Measurements from ENCODE around the gene SSUH2.
"Not testable (repeated sequence)": the region's sequence is repeated elsewhere in the genome, so short reads cannot be mapped to it uniquely, and the experiment has no call there.

Gene SSUH2

GRCh38 chr3:8608041-8608790, 36.4 kb downstream of the SSUH2 start:
- DNase-seq: no peak

DNA sequence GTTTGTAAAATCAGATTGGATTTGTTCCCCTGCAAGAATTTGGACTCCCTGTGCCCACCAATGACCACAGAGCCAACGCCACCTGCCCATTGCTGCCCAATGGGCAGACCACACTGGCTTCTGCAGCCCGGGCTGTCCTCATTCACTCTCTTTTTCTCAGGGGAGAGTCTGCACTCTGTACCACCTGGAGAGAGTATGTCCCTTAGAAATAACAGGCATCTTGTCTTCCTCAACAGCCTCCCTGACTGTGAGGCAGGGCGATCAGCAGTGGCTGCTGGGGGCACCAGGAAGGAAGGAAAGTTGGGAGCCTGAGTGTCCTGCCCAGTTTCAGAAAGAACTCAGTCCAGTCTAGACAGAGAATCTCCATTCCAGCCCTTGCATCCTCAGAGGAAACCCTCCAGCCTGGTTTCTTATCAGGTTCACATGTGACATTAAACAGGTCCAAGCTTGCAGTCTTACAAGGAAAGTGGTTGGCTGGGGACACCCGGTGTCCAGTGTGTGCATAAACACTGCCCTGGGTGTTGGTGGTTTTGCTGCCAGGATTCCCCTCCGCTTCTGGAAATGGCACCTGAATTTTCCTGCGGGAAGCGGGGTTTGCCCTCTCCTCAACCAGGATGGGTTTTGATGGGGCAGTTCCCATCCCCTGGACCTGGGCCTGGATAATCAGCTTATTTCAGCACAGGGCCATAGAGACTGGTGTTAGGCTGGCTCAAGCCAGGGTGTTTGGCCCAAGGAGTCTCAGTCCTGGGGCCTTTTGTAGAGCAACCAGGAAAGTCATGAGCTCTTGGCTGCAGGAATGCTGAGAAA, 37.2 kb downstream of the SSUH2 start:
- DNase-seq: no peak

GRCh38 chr3:8606701-8607231, 37.8 kb downstream of the SSUH2 start:
- no peak for DNase-seq

- DNase-seq: no peak
Observed at GRCh38 chr3:8604988-8605387, 39.6 kb downstream of the SSUH2 start.

DNA sequence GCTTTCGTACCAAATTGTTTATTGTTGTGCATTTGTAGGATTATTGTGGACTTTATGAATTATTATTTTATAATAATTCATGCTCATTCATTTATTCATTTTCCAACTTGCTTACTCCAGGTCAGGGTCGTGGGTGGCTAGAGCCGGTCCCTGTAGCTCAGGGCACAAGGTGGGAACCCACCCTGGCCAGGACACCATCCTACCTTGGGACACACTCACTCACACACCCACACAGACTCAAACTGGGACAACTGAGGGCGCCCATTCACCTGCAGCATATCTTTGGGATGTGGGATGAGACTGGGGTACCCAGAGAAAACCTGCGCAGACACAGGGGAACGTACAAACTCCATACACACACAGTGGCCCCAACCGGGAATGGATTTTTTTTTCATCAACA, 40.6 kb downstream of the SSUH2 start:
- no peak for DNase-seq

DNA sequence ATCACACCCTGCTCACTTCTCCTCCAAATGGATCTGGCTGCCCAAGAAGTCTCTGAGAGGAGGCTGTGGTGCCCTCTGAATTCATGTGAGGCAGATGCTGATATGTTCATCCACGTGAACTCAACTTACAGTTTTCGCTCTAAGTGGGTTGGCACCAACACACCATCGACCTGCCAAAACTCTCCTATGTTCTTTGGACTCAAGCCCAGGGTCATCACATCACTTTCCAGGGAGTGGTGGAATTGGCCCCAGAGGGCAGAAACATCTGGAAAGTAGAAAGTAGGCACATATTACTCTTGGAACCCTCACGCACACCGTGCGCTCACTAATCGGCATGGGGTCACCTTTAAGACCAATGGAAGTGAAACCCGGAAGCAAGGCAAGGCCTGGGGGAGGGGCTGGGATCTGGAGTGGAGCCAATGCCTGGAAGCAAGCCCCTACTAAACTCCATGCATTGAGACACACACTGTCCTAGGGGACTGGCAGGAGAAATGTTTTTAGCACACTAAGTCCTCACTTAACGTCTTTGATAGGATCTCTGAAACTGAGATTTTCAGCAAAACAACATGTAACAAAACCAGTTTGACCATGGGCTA, 41.4 kb downstream of the SSUH2 start:
- no peak for DNase-seq

GRCh38 chr3:8600457-8600856, 44.1 kb downstream of the SSUH2 start:
- DNase-seq: no peak

DNA sequence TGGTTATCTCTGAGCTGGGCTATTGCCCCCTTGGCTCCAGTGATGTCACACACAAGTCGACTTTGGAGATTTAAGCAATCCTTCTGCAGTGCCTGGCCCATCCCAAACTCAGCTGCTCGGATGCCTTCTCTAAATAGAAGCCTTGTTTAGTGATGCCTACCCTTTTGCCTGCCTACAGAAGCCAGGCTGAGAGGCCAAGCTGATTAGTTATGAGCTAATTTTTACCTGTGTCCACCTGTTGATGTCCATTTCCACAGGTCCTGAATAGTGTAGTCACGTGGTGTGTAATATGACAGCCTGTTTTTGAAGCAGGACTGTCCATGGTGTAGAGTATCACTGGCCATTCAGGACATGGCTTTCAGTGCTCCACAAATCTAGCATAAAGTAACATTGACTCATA, 45.5 kb downstream of the SSUH2 start:
- DNase-seq: no peak

DNA sequence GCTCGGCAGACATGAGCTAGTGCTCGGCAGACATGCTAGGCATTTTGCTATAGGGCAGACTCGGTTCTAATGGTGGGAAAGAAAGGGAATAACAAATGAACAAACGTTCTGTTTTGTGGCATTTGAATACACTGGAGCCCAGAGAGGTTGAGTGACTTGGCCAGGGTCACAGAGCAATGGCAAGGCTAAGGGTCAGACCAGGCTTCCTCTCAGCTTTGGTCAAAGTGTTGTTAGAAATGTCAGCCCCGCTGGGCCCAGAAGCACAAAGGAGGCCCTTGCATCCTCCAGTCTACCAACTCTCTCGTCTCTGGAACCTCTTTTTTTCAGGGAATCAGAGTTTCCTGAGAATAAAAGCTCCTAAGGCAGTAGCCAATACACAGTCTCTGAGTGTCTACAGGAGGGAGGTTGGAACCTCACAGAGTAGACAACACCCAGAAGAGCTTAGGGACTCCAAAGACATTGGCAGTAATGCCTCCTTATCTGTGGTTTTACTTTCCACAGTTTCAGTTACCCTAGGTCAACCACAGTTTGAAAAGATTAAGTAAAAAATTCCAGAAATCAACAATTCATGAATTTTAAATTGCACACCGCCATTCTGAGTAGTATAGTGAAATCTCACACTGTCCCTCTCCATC, 47.3 kb downstream of the SSUH2 start:
- DNase-seq: no peak

DNA sequence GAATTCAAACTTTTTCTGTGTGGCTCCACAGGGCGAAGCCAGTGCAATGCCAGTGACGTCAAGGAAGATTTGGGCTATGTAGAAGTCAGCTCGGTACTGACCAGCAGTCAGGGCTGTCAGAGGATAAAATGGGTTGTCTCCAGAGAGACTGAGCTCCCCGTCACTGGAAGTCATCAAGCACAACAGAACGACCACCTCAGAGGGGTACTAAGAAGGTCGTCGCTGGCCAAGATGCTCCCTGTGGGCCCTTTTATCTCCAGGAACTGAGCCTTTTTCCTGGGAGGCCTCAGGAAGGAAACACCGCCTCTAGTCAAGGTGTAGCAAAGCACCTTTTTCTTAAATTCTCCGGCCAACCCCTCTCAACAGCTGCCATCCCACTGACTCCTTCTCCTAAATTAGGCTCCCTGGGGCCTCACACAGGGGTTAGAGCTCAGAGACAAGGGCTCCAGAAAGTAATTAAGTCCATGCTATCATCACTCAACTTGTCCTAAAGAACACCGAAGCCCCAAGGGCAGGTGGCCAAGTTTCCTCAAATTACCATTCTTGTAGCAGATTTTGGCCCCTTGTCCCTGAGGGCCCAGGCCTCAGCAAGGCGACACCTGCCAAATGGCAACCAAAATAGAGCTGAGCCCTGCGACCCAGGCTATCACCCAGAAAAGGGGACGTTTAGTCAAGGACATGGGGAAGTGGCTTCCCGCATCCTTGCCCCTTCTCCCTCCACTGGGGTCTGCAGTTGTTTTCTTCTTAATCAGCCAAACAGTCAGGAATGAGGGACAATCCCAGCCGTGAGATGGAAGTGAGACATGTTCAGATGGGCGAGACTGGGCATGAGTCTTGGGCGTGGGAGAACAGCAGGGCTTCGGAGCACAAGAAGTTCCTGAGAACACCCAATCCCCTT, 48.0 kb downstream of the SSUH2 start:
- DNase-seq: no peak

DNA sequence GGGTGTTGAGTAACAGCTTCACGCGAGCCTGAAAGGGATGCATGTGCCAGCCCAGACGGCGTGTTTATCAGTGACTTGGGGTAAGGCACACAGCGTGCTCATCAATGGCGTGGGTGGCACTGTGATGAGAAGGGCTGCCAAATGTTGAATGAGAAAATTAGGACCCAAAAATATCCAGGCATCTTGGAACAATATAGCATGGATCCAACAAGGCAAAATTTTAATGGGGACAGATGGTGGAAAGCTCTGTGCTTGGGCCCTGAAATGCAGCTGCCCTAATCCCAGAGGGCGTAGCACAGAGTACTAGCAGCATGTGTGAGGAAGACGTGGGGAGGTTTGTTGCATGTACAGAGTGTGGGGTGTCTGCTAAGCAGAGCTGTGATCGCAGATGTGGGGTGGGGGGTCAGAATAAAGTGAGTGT, 48.9 kb downstream of the SSUH2 start:
- DNase-seq: no peak

DNA sequence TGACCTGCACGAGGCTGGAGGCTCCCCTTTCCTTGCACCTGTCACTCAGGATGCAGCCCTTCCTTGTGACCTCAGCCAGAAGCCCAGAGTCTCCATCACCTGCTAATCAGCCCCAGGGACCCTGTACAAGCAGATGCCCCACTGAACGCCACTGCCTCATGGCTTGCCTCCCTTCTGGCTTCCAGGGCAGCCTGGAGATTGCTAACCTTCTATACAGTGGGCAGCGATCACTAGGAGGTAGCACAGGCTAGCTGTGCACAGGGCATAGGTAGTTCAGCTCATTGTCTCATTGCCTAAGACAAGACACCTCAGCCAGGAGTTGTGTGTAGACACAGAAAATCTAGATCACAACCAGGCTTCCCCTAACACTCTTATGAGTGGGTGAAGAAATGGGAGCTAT, 49.3 kb downstream of the SSUH2 start:
- no peak for DNase-seq

- no peak for DNase-seq
Observed at GRCh38 chr3:8593021-8593827, 51.4 kb downstream of the SSUH2 start.

DNA sequence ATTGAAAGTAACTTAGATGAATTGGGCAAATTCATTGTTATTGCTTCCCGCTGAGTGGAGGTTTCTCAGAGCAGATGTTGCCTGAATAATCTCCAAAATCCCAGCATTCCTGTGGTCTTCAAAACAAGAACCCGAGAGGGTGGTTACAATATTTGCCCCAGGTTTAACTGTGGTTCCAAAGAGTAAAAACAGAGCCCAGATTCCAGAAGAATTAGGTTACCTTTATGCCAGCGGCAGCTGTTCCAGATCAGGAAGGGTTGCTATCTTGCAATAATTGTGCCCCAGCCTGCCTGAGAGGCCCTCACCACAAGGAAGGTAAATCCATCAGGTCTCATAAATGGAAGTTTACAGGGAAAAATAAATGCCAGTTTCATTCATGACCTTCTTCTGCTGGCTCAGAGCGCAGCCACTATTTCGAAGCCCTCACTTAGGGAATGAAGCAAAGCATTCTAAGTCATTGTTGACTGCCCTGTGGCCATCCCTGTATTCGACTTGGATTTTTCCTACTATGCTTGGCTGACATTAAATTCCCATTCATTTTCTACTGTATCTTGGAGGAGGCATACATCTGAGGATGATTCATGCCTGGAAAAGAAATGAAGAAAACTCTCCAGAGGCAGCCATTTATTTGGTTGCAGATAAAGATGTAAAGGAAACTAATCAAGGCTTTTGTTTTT, 54.6 kb downstream of the SSUH2 start:
- DNase-seq: no peak

DNA sequence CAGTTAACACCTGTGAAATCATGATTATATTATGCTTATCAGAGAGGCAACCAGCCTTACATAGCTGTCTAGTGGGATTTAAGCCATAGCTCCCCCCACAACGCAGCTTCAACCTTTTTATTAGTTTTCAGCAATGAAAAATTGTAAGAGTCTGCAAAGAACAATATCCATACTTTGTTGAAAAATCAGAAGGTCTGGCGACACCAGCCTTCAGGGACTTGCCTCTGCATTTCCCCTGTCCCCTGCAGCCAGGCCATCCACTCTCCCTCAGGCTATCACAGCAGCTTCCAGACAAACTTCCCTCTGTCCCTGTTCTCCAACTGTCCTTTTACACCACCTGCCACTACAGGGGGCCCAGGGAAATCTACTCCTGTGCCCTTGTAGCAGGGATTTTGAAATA, 59.9 kb downstream of the SSUH2 start:
- DNase-seq: no peak

DNA sequence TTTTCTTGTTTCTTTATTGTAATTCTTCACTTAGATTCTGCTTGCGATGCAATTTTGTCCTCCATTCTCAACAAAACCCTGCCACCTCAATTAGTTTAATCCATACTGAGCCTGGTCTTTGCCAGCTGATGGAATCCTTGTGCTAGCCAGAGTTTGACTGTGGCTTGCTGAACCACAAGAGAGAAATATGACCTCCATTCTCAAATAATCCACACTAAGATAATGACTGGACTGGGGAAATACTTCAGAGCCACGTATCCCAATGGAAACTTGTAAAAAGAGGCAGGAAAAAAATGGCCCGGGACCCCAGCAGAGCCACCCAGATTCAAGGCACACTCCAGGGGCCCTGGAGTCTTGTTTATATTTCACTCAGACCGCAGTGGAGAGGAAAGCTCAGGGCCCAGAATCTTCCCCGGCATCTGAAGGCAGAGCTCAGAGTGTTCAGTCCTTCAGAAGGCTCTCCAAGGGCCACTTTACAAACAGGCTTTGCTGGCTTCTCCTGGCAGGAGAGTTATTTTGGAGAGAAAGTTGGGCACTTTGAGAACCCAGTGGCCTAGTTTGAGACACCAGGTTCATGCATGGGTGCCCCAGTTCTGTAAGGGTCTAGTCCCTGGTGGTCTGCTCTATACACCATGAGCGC, 62.7 kb downstream of the SSUH2 start:
- no peak for DNase-seq

GRCh38 chr3:8581373-8581772, 63.2 kb downstream of the SSUH2 start:
- DNase-seq: no peak

GRCh38 chr3:8580434-8580833, 64.2 kb downstream of the SSUH2 start:
- not testable (repeated sequence) for DNase-seq

- no peak for DNase-seq
Observed at GRCh38 chr3:8579943-8580342, 64.7 kb downstream of the SSUH2 start.

- DNase-seq: no peak
Observed at GRCh38 chr3:8579096-8579495, 65.5 kb downstream of the SSUH2 start.
